Measurements from ENCODE around the gene PPP2R5E. TPM values are rescaled to one million over a fixed set of nuclear protein-coding genes. Genes with fewer than 3 reads are reported as not detected.

PPP2R5E gene
- total and polyA plus RNA-seq, 2 of the 8 experiments (the other 6 are each of a cell fraction or from before 2014, with no cell fraction given): 6.8 to 64.6 TPM

- ChIA-PET CTCF (ENCODE audit: partially characterized antibody) (interaction anchor here (0.8 to 1.1 kb wide), 4 partner anchors 31 to 153 kb away, joined by 3 to 4 read pairs (median 3); no protein-coding TSS in a partner anchor), POLR2A (ENCODE audit: partially characterized antibody) (interaction anchor here (0.6 to 3.2 kb wide), 19 partner anchors 9 to 1008 kb away, joined by 3 to 17 read pairs (median 4); partner anchors contain the start of gene WDR89)
- no peak overlapping the region for H2AFZ ChIP-seq (ENCODE audit: low read length)
- no peaks in the 10 kb centered on the region for H3K79me1 ChIP-seq (ENCODE audit: low read depth, low read length)
- H4K8ac ChIP-seq (ENCODE audit: extremely low read depth, insufficient read depth, low read length): peak overlapping the region; percentile 96; the same call in 1 of the 2 replicates
- peak overlapping the region; percentile 82; the same call in 1 of the 2 replicates for H2BK5ac ChIP-seq (ENCODE audit: low read depth, low read length)
- H4K91ac ChIP-seq (replicated peaks; ENCODE audit: insufficient read length, low read length): peak overlapping the region; percentile 18
- H3K4me1 ChIP-seq (replicated peaks in 1 of 4; ENCODE audit: control insufficient read depth in 3 of 4, insufficient read depth in 4 of 4, low read length in 3 of 4): peaks cover 0 to 4% (median 0%) of the 10 kb centered on the region in 4 experiments; a peak in 3 of 7 replicates
- H2BK20ac ChIP-seq (ENCODE audit: low read length): no peak overlapping the region
- no peak overlapping the region for H2AK5ac ChIP-seq (ENCODE audit: low read depth, low read length)
- H3K79me2 ChIP-seq (ENCODE audit: control insufficient read depth in 1 of 2, insufficient read depth in 2 of 2, low read length in 2 of 2): peaks cover 0 to 45% of the 10 kb centered on the region in 2 experiments
- peak overlapping the region; percentile 74 for H3K56ac ChIP-seq (replicated peaks; ENCODE audit: insufficient read length, low read depth, low read length)
- H3K27ac ChIP-seq (ENCODE audit: low read depth, low read length): peak overlapping the region; percentile 60; the same call in 1 of the 2 replicates
- DNase-seq (ENCODE audit: low read depth in 1 of 2, low spot score in 2 of 2) (peak in 1 of 2 experiments; percentile 61), FAIRE-seq (no peak)
- peaks cover 0 to 3% of the 10 kb centered on the region in 2 experiments for H4K20me1 ChIP-seq (replicated peaks in 1 of 2; ENCODE audit: control insufficient read depth in 1 of 2, insufficient read depth in 2 of 2, low read length in 2 of 2)
- H3K36me3 ChIP-seq (ENCODE audit: control insufficient read depth in 2 of 4, insufficient read depth in 4 of 4, low read length in 3 of 4): peaks cover 0 to 26% (median 11%) of the 10 kb centered on the region in 4 experiments
- H4K5ac ChIP-seq (ENCODE audit: insufficient read length, low read depth, low read length): peak overlapping the region; percentile 49
- peak overlapping the region; percentile 62 to 73 for H3K4me2 ChIP-seq (ENCODE audit: insufficient read depth in 1 of 2, low read depth in 2 of 2, low read length in 2 of 2)
- 0 out of 2 replicates have a peak, but pooled peaks cover 3% of the 10 kb centered on the region for H3K23me2 ChIP-seq (ENCODE audit: low read depth, low read length)
- H3K14ac ChIP-seq (ENCODE audit: insufficient read length): no peak overlapping the region
- WGBS, 2 experiments (ENCODE audit: extremely low coverage in 1 of 2, insufficient coverage in 1 of 2, insufficient read length in 1 of 2, insufficient replicate concordance in 2 of 2, low coverage in 1 of 2, low lambda C conversion rate in 2 of 2, missing lambda C conversion rate in 1 of 2): 2% methylated on average over 12 of the region's 46 CpGs; no CpG with 5 or more reads in 1 of the 2 experiments
- H3K23ac ChIP-seq (ENCODE audit: insufficient read length): no peak overlapping the region
- H3K18ac ChIP-seq (ENCODE audit: extremely low read depth, low read length): peak overlapping the region; percentile 68; the same call in 1 of the 2 replicates
- H3K27me3 ChIP-seq (replicated peaks in 1 of 4; ENCODE audit: control insufficient read depth in 3 of 4, extremely low read depth in 1 of 4, insufficient read depth in 3 of 4, low read length in 3 of 4): no peaks in the 10 kb centered on the region
- H3K9me3 ChIP-seq (ENCODE audit: insufficient read depth in 2 of 2, low read depth in 1 of 2, low read length in 1 of 2): no peaks in the 10 kb centered on the region
- no peak overlapping the region for H2BK120ac ChIP-seq (replicated peaks; ENCODE audit: low read depth, low read length)
- peak overlapping the region; percentile 57 for H3K4ac ChIP-seq (replicated peaks; ENCODE audit: insufficient read length, low read depth, low read length)
- no peak overlapping the region for H2BK15ac ChIP-seq (ENCODE audit: low read length)
- peak overlapping the region; percentile 77 to 96 (median 82) for H3K9ac ChIP-seq (replicated peaks in 1 of 4; ENCODE audit: extremely low read depth in 1 of 4, low read depth in 3 of 4, low read length in 3 of 4)
- peak overlapping the region; percentile 83 to 99 (median 88) for H3K4me3 ChIP-seq (ENCODE audit: extremely low read depth in 1 of 4, insufficient read depth in 2 of 4, low read depth in 3 of 4, low read length in 4 of 4)
- no peak overlapping the region for H2BK12ac ChIP-seq (ENCODE audit: low read depth, low read length)
- TF ChIP-seq RBBP5 (IDR thresholded peaks at IDR 0.05; ENCODE audit: borderline replicate concordance, low read depth, low read length) (no peak; the same call in 1 of the 2 replicates), CTBP2 (IDR thresholded peaks at IDR 0.05; ENCODE audit: borderline replicate concordance, insufficient read depth, insufficient read length, low read length) (no peak), KDM4A (IDR thresholded peaks at IDR 0.05; ENCODE audit: low read depth, low read length, severe bottlenecking) (peak; percentile 29), HDAC2 (IDR thresholded peaks at IDR 0.05; ENCODE audit: borderline replicate concordance in 1 of 2, low read depth in 2 of 2, low read length in 2 of 2) (0 out of 4 replicates have a peak, but pooled peaks of 1 of the 2 experiments have one; percentile 4), JUN (IDR thresholded peaks at IDR 0.05; ENCODE audit: low read depth, low read length) (no peak), HDAC6 (IDR thresholded peaks at IDR 0.05; ENCODE audit: low read depth, low read length) (no peak), SIN3A (conservative IDR thresholded peaks at IDR 0.05 in 1 of 2, IDR thresholded peaks at IDR 0.05 in 1 of 2; ENCODE audit: low read depth in 1 of 2, low read length in 2 of 2) (no peak; a peak in 1 of 4 replicates), RXRA (IDR thresholded peaks at IDR 0.05; ENCODE audit: insufficient read depth, low read depth, low read length) (no peak), TAF1 (IDR thresholded peaks at IDR 0.05; ENCODE audit: low read depth, low read length) (peak; percentile 12; the same call in 1 of the 2 replicates), BCL11A (IDR thresholded peaks at IDR 0.05; ENCODE audit: low read depth in 2 of 2, low read length in 2 of 2) (no peak)
Measured at GRCh38 chr14:63542231-63542999, 762 bp downstream of the PPP2R5E start.

All from H1 (cell line).